ENCODE data around the gene PYGM. TPM values are rescaled to one million over a fixed set of nuclear protein-coding genes. Genes with fewer than 3 reads are reported as not detected.

Gene PYGM
- total RNA-seq, 1 experiment from 2014 or later: 3.6 TPM

GRCh38 chr11:64801561-64802369, 42.0 kb upstream of the PYGM start:
- Histone ChIP-seq H3K4ac (ENCODE audit: low read depth, low read length) (no peak overlapping the region), H2BK5ac (ENCODE audit: insufficient read length, low read length) (no peak overlapping the region), H3K14ac (ENCODE audit: insufficient read depth, low read length) (no peak overlapping the region), H4K5ac (ENCODE audit: insufficient read length, low read depth, low read length) (no peak overlapping the region), H4K20me1 (ENCODE audit: control insufficient read depth, insufficient read depth, insufficient read length) (no peaks in the 10 kb centered on the region), H4K91ac (ENCODE audit: insufficient read length, low read depth, low read length) (no peak overlapping the region), H3K23ac (ENCODE audit: insufficient read length, low read depth, low read length) (no peak overlapping the region), H3K27ac (ENCODE audit: insufficient read length, low read depth, low read length) (no peak overlapping the region), H3K9ac (ENCODE audit: extremely low read depth, insufficient read length, low read length) (no peak overlapping the region), H2AK5ac (ENCODE audit: insufficient read length, low read length) (no peak overlapping the region), H3K4me1 (ENCODE audit: insufficient read depth, low read length) (no peaks in the 10 kb centered on the region), H3K27me3 (ENCODE audit: insufficient read depth, low read length) (no peaks in the 10 kb centered on the region), H2AFZ (ENCODE audit: low read length) (no peak overlapping the region), H2BK12ac (ENCODE audit: insufficient read length, low read depth, low read length) (no peak overlapping the region), H2BK120ac (ENCODE audit: low read depth, low read length, poor library complexity, severe bottlenecking) (no peak overlapping the region), H3K56ac (ENCODE audit: insufficient read length, low read depth, low read length) (no peak overlapping the region), H3K4me2 (ENCODE audit: insufficient read depth, insufficient read length, low read length) (no peak overlapping the region), H3T11ph (ENCODE audit: low read length) (no peak overlapping the region), H4K8ac (replicated peaks; ENCODE audit: insufficient read length, low read depth, low read length) (no peak overlapping the region), H2BK20ac (ENCODE audit: low read depth, low read length, poor library complexity, severe bottlenecking) (no peak overlapping the region), H3K79me1 (ENCODE audit: insufficient read depth, low read depth, low read length, poor library complexity, severe bottlenecking) (no peaks in the 10 kb centered on the region), H3K18ac (ENCODE audit: insufficient read length, low read depth, low read length) (no peak overlapping the region), H3K79me2 (ENCODE audit: insufficient read depth, low read length) (no peaks in the 10 kb centered on the region), H3K9me3 (ENCODE audit: control insufficient read depth, low read depth, low read length) (no peaks in the 10 kb centered on the region), H3K23me2 (ENCODE audit: insufficient read length, low read depth, low read length, poor library complexity, severe bottlenecking) (peaks cover 8% of the 10 kb centered on the region), H2BK15ac (ENCODE audit: low read depth, low read length) (no peak overlapping the region)
- H3K4me3 Mint-ChIP-seq: peak overlapping the region; percentile 62 to 63; a peak in 4 of 5 replicates
- H3K9me3 Mint-ChIP-seq: no peaks in the 10 kb centered on the region
- no peak overlapping the region for H3K27ac Mint-ChIP-seq
- H3K4me1 Mint-ChIP-seq: peaks cover 11 to 14% of the 10 kb centered on the region in 2 experiments
- peak; percentile 20 for DNase-seq
- peaks cover 6 to 26% (median 19%) of the 10 kb centered on the region in 3 experiments; a peak in 6 of 7 replicates for H3K36me3 Mint-ChIP-seq (ENCODE audit: insufficient read depth in 1 of 3, low read depth in 3 of 3)
- no CpG with 5 or more reads among the region's 13 CpGs for WGBS (ENCODE audit: extremely low coverage, insufficient read length, low lambda C conversion rate)
- no peak for TF ChIP-seq CTCF (conservative IDR thresholded peaks at IDR 0.05)
- H3K27me3 Mint-ChIP-seq (ENCODE audit: low read depth): no peaks in the 10 kb centered on the region

Data from H9 (cell line).